GM21526 (cell line): ENCODE data around the gene SLC25A25.
"Not testable (repeated sequence)": the region's sequence is repeated elsewhere in the genome, so short reads cannot be mapped to it uniquely, and the experiment has no call there.

Experiments
- ATAC-seq: cut with Tn5 transposase; IDR thresholded peaks from one replicate; pipeline ENCODE4 v1.9.1; 2021; ENCODE audit warnings: moderate library complexity; ENCODE audit not compliant: unreplicated experiment, low FRiP score

Gene SLC25A25

DNA sequence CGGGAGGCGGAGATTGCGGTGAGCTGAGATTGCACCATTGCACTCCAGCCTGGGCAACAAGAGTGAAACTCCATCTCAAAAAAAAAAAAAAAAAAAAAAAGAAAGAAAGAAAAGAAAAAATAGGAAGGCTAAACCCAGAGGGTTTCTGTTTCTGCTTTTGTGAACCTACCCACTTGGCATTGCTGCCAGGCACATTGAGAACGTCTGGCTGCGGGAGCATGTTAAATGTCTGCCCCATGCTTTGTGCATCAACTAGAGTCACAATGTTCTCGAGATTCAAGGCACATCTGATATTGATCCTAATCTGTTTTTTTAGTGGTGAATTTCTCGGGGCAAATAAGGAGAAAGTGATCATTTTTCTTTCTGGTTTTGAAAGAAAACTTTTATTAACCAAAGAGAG is 2.8 kb downstream of the SLC25A25 start:
- ATAC-seq, result no peak

DNA sequence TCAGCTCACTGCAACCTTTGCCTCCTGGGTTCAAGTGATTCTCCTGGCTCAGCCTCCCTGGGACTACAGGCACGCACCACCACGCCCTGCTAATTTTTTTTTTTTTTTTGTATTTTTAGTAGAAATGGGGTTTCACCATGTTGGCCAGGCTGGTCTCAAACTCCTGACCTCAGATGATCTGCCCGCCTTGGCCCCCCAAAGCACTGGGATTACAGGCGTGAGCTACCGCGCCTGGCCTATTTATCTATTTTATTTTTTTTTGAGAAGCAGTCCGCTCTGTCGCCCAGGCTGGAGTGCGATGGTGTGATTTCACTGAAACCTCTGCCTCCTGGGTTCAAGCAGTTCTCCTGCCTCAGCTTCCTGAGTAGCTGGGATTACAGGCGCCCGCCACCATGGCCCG is 3.4 kb downstream of the SLC25A25 start:
- ATAC-seq, result not testable (repeated sequence)

DNA sequence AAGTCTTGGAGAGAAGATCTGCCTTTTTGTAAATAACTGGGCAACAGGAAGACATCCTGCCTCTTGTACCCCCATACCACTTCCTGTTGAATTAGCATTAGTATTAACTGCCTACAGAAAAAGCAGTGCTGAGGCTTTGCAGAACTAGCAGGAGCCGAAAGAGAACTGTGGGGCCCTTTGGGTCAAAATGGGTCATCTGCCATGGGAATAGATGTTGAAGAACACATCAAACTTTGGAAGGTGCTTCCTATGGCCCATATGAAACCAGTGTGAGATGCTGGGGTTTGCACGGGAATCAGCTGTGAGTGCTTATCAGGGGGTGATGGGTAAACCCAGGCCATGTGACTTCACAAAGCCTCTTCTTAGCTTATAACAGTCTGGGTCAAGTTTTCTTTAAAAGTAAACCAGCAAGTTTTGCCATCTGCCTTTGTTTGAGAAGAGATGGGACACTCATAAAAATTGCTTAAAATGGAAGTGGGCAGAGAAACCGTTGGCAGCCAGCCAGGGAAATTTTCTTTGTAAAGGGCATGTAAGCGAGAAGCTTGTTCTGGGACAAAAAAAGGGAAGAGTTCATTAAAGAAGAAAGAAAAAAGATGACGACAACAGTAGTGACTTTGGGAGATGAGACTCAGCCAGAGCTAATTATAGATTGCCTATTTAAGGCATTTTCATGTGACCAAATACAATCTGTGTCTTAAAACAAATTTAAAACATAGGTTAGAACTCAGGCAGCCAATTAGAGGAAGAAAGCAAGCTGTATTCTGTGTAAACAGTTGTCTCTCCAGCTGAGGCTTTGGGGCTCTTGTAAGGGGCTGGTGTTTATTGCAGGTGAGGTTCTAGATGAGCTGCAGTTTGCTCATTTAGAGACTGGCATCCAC is 4.4 kb downstream of the SLC25A25 start:
- no peak for ATAC-seq

DNA sequence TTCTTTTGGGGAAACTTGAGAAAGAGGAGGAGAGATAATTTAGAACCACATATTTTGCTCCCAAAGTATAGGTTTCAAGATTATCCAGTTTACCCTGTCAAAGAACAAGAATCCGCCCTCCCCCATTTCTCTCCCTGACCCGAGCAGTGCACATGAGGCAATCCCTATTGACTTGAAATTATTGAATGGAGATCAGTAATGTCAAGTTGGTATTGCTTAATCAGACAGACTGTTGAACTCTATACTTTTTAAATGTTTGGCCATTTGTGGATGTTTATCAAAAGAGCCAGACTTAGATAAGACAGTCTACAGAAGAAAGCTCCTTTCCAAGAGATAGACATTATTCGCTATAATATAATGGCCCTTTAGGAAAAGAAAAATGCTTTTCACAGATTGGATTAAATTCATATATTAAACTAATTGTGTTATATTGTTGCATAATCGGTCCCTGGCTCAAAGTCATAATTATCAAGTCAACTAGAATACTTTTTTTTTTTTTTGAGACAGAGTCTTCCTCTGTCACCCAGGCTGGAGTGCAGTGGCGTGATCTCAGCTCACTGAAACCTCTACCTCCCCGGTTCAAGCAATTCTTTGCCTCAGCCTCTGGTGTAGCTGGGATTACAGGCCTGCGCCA is 5.3 kb downstream of the SLC25A25 start:
- no peak for ATAC-seq

DNA sequence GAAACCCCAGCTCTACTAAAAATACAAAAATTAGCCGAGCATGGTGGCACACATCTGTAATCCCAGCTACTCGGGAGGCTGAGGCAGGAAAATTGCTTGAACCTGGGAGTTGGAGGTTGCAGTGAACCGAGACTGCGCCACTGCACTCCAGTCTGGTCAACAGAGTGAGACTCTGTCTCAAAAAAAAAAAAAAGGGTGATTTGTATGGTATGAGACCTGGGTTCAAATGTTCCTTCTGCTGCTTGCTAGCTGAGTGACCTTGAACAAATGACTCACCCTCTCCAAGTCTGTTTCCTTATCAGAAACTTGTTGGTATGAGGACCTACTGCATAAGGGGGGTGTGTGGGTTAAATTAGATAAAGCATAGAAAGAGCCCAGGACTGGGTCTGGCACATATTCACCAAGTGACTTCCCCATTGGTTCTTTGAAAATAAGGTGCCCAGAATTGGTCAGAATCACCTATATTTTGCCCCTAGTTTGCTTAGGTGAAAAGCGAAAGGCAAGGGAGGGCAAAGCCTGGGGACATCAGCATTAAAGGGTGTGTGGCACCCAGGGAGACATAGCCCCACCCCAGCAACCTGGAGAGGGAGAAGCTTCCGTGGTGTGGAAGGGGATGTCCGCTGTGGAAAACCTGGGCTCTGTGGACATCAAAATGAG is 9.9 kb downstream of the SLC25A25 start:
- no peak for ATAC-seq

DNA sequence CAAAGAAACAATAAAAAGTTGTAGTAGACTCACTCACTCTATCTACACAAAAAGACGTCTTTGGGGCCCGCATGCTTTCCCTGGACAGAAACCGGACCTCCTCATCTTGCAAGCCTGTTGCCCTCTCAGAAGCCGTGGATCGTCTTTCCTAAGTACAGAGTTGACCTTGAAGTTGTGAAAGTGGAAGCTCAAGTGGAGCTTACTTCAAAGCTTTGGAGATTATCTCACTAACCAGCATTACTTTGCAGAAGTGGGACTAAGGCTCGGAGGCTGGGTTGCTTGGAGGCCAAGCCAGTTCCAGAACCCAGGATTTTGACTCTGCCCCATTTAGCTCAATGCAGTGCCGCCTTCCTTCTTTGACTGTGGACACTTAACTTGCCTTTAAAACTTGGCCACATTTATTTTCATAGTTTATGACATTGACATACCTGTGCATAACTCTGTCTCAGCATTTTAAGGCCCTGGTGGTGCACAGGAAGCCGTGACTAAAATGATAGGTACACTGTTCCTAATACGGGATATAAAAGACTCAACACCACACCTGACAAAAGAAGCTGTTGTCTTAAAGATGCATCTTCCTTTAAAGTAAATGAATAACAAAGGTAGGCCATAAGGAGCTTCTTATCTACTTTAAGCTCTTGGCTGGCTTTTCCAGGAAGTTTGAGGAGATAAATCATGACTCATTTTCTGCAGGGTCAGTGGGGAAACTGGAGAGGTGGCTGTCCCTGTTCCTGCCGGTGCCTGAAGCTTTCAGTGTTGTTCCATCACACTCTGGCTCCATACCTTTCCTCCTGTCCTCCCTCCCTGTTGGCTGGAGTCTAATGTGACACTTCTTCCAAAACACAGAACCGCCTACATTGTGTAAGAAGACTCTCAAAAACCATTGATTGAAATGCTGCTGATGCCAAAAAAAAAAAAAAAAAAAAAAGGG is 10.7 kb downstream of the SLC25A25 start:
- no peak for ATAC-seq

DNA sequence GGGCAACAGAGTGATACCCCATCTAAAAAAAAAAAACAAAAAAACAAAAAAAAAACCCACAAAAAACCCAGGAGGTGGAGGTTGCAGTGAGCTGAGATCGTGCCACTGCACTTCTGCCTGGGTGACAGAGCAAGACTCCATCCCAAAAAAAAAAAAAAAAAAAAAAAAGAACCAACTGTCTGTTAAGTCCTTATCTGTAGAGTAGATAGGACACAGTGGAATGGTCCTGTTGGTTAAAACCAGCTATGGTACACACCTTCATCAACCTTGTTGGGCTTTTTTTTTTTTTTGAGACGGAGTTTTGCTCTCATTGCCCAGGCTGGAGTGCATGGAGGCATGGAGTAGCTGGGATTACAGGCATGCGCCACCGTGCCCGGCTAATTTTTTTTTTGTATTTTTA is 12.2 kb downstream of the SLC25A25 start:
- no peak for ATAC-seq

DNA sequence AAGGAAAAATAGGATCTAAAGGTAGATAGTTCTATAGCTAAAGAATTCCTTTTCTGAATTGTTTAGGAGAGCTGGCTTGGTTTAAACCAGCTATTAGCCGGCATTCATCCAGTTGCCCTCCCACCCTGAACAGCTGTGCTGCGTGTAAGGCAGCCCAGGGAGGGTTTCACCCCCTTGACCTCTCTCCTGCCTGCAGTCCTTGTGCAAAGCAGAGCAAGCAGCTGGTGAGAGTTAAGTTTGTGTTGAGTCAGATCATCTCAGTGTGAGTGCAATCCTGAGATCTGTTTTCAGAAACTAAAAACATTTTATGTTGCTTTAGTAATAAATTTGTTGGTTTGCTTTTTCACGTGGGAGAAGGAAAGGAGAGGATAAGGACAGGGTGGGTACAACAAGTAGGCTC is 13.0 kb downstream of the SLC25A25 start:
- ATAC-seq, result no peak

DNA sequence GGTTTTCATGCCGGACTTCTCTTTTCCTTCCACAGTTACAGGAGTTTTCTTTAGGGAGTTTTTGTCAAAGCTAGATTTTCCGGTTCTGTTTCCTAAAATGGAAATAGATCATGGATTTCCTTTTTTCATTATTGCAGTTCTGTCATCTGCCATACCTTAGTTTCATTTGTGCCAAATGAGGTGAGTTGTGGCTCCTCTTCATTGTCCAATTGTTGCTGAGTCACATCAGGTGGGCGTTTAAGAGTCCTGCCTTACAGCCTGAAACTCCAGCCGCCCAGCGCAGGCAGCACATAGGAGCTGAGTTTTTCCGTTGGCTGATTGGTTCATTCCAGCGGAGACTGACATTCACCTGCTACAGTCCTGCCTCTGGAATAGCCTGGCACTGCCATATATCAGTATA is 14.1 kb downstream of the SLC25A25 start:
- no peak for ATAC-seq

DNA sequence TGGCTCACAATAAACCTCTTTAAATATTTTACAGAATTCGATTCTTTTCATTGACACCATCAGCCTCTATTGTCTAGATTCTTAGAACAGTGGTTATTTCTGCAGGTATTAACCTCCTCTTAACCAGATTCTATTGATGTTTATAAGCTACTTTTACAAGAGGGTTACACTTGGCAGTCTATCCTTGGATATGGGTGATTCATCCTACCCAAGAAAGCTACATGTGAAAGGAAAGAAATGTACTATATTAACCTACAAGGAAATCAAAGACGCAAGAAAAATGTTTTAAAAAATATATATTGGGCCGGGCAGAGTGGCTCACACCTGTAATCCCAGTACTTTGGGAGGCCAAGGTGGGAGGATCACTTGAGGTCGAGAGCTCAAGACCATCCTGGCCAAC is 16.7 kb downstream of the SLC25A25 start:
- no peak for ATAC-seq

DNA sequence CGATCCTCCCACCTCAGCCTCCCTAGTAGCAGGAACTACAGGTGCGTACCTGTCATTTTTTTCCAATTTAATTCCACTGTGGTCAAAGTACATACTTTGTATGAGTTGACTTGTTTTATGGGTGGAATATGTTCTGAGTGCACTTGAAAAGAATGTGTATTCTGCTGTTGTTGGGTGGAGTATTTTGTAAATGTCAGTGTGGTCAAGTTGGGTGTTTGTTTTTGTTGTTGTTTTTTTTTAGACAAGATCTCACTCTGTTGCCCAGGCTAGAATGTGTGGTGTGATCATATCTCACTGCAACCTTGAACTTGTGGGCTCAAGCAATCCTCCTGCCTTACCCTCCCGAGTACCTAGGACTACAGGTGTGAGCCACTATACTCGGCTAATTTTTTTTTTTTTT is 17.9 kb downstream of the SLC25A25 start:
- no peak for ATAC-seq

DNA sequence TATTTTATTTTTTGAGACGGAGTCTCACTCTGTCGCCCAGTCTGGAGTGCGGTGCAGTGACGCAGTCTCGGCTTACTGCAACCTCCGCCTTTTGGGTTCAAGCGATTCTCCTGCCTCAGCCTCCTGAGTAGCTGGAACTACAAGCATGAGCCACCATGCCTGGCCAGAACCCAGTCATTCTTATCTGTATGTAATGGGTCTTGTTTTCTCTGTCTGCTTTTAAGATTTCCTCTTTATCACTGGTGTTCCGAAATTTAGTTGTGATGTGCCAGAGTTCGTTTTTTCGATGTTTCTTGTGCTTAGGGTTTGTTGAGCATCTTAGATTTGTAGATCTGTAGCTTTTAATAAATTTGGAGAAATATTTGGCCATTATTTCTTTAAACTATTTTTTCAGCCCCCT is 19.2 kb downstream of the SLC25A25 start:
- ATAC-seq, result no peak

DNA sequence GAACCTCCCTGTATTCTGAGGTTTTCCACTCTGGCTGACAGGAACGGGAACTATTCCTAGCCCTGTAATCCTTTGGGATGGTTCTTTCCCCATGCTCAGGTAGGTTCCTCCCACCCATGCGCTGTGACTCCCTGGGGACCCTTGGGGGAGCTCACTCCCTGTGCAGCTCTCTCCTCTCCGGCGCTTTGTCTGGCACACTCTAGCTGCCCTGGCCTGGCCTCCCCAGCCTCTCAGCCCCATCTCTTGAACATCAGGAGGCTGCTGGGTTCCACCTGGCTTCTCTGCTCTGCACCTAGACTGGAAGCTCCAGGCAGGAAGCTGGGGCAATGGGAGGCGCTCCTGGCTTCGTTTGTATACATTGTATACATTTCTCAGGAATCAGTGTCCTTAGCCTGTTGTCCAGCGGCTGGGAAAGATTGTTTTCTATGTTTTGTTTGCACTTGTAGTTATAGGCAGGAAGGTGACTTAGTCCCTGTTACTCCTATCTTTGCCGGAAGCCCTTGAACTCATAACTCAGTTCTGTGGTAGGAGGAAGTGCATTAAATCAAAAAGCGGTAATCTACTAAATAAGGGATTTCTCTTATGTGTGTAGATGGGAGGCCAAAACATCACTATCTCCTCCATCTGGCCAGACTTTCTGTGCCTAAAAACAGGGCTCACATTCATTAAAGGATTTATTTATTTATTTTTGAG is 20.4 kb downstream of the SLC25A25 start:
- no peak for ATAC-seq

DNA sequence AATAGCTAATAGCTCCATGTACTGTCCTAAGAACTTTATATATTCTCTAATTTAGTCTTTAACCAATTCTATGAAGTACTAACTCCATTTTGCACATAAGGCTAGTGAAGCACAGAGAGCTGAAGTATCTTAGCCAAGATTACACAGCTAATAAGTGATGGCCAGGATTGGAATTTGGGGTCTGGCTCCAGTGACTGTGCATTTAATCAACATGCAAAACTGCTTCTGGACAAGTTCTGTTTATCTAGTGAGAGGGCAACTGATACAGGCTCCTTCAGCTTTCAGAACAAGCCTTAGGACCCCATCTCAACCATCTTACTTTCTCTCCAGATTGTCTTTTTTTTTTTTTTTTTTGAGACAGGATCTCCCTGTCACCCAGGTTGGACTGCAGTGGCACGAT is 21.3 kb downstream of the SLC25A25 start:
- no peak for ATAC-seq

DNA sequence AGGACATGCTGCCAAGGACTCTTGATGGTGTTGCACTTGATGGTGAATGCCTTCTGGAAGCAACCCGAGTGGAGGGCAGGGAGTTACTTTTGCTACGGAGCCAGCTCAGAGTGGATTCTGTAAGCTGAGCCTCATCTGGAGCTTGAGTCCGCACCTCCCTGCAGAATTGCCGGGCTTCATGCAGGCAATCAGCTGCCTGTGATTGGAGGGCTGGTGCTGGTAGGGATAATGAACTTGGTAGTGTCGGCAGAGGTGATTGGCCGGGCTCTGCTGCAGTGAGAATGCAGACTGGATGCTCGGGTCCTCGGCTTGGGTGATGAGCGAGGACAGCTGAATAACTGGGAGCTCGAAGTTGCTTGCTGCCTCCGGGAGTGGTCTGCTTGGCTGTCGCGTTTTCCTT is 23.1 kb downstream of the SLC25A25 start:
- no peak for ATAC-seq

DNA sequence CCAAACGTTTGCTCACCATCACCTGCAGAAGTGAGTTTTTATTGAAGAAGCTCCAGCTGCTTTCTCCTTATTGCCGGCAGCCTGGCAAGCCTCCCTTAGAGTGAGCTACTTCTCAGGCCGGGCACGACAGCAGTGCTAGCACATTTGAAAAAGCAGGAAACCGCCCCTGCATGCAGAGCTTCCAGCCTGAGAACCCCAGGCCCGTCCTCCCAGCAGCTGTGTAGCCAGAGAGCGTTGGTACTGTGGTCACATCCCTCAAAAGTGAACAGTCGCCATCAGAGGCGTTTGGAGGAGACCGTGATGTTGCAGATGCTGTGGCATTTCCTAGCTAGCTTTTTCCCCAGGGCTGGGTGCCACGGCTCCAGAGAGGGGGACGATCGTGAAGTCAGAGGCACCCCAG is 23.5 kb downstream of the SLC25A25 start:
- no peak for ATAC-seq

DNA sequence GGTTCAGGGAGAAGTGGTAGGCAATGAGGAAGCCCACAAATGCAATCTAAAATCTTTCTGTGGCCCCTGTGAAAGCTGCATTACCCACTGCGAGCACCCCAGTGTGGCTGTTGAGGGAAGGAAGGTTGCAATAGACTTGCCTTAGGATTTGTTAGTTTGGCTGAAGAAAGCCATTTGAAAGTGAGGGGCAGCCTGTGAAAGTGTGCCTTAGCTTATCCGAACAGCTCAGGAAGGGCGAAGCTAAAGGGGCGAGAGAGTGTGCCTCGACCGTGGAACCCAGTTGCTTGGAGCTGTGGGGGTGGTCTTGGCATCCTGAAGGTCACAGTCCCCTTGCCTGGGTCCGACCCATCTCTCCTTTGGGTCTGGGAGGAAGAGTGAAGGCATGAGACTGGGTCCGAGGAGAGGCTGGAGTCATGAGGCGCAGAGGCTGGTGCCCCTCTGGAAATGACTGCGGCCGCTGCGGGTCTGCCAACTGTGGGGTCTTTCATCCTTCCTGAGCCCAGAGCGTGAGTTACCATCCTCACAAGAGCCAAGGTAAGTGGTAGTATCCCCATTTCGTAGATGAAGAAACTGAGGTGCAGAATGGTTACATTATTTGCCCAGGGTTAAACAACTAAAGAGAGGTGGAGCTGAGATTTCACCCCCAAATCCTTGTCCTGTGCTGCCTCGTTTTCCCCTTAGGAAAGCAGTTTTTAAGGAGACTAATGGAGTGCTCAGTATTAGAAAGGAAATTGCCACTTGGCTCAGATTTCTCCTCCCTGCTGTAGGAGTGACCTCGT is 24.4 kb downstream of the SLC25A25 start:
- no peak for ATAC-seq

DNA sequence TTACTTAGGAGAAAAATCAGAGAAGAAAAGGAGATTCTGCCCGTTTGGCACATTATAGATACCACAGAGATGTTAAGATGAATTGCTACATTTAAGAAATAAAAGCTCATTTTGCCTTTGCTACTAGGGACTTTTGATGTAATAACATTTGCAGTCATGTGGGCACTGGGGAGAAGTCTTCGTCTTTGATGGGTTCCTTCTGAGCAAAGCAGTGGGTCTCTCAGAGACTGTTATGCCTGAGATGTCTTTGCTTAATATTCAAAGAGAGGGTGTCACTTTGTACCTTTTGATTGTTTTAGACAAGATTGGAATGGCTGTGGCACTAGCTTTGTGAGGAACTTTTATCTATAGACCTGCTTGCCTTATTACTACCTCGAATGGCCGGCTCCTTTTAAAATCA is 25.0 kb downstream of the SLC25A25 start:
- no peak for ATAC-seq
